HFF-Myc (cell line): ENCODE measurements around the gene PCF11.

Source experiments
- DNase-seq: peaks from one replicate; pipeline ENCODE4 v3.0.0-alpha.2; 2011; ENCODE audit warnings: low read depth; ENCODE audit errors: extremely low read depth
- H3K4me3 ChIP-seq: replicated peaks from 2 replicates; pipeline ENCODE4 v1.5.1; 2011; ENCODE audit warnings: low read depth, mild to moderate bottlenecking, control low read depth, low read length
- TF ChIP-seq, protein P1 (sequence below): IDR thresholded peaks from 2 replicates; pipeline ENCODE4 v1.5.1; 2012; ENCODE audit warnings: mild to moderate bottlenecking, low read depth, low read length, control low read depth; ENCODE audit errors: missing control alignments

Gene PCF11, protein sequence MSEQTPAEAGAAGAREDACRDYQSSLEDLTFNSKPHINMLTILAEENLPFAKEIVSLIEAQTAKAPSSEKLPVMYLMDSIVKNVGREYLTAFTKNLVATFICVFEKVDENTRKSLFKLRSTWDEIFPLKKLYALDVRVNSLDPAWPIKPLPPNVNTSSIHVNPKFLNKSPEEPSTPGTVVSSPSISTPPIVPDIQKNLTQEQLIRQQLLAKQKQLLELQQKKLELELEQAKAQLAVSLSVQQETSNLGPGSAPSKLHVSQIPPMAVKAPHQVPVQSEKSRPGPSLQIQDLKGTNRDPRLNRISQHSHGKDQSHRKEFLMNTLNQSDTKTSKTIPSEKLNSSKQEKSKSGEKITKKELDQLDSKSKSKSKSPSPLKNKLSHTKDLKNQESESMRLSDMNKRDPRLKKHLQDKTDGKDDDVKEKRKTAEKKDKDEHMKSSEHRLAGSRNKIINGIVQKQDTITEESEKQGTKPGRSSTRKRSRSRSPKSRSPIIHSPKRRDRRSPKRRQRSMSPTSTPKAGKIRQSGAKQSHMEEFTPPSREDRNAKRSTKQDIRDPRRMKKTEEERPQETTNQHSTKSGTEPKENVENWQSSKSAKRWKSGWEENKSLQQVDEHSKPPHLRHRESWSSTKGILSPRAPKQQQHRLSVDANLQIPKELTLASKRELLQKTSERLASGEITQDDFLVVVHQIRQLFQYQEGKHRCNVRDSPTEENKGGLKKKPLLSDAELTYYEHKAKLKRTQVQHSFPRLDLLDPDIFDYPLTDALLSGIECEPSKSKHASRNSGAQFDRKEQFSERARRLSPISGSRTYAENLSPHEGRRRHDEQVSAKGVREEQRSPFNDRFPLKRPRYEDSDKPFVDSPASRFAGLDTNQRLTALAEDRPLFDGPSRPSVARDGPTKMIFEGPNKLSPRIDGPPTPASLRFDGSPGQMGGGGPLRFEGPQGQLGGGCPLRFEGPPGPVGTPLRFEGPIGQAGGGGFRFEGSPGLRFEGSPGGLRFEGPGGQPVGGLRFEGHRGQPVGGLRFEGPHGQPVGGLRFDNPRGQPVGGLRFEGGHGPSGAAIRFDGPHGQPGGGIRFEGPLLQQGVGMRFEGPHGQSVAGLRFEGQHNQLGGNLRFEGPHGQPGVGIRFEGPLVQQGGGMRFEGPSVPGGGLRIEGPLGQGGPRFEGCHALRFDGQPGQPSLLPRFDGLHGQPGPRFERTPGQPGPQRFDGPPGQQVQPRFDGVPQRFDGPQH (N-terminal part only)

DNA sequence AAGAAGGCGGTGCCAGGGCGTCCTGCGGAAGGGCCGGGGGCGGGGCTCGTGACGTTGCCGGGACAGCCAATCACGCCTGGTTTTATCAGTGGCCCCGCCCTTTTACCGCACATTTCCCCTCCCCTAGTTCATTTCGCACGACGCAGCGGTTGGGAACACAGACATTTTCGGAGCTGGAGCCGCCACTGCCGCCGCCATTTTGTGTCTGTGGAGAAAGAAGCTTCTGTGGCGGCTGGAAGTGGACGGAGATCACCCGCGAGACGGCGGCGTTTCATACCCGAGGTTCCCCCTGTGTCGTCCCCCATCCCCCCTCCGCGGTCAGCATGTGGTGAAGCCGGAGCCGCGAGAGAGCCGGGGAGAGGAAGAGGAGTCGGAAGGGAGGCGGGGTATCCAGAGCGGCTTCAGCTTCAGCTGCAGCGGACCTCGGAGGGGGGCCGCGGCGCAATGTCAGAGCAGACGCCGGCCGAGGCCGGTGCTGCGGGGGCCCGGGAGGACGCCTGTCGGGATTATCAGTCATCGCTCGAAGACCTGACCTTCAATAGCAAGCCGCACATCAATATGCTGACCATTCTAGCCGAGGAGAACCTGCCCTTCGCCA is at the start of gene PCF11:
PCF11 (plus strand) TSS at position 136 of the 598 bp plus-strand sequence; CDS start at position 445, 309 bp downstream.
- DNase-seq: no peak
- TF ChIP-seq, protein P1, sequence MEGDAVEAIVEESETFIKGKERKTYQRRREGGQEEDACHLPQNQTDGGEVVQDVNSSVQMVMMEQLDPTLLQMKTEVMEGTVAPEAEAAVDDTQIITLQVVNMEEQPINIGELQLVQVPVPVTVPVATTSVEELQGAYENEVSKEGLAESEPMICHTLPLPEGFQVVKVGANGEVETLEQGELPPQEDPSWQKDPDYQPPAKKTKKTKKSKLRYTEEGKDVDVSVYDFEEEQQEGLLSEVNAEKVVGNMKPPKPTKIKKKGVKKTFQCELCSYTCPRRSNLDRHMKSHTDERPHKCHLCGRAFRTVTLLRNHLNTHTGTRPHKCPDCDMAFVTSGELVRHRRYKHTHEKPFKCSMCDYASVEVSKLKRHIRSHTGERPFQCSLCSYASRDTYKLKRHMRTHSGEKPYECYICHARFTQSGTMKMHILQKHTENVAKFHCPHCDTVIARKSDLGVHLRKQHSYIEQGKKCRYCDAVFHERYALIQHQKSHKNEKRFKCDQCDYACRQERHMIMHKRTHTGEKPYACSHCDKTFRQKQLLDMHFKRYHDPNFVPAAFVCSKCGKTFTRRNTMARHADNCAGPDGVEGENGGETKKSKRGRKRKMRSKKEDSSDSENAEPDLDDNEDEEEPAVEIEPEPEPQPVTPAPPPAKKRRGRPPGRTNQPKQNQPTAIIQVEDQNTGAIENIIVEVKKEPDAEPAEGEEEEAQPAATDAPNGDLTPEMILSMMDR: no peak
- H3K4me3 ChIP-seq: peak within 1 kb of the TSS; percentile 99

DNA sequence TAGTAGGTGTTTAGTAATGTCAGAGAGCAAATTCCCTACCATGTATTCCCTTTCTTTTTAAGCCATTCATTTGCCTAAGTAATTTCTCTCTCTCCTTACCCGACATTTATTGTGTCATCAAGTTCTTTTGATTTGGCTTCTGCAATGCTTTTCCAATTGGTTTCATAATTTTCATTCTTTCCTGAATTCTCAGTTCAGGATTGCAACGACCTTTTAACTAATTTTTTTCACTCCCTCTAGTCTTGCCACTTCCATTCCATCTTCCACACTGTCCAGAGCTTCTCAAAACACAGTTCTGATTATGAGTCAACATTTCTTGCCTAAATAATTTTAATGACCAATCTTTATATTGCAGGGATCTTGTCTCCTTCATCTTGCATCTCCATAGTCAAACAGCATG is 44.0 kb upstream of the PCF11 start:
- DNase-seq: no peak
- no peak overlapping the region for H3K4me3 ChIP-seq
- TF ChIP-seq, protein P1: no peak

DNA sequence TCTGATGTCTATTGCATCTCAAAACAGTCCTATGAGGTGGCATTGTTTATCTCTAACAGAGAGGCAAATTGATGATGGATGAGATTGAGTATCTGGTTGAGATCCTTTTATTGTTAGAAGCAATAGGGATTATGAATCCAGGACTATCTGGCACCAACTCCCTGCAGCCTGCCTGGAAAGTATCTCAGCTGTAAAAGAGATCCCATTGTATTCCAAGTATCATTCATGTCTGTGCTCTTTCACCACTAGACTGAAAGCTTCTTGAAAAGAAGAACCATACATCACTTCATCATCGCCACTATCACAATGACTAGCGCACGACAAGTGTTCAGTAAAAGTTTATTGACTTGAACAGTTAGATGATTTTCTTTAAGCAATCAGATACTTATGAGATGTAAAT is 41.9 kb upstream of the PCF11 start:
- TF ChIP-seq, protein P1: no peak
- DNase-seq: no peak
- H3K4me3 ChIP-seq: no peak overlapping the region

DNA sequence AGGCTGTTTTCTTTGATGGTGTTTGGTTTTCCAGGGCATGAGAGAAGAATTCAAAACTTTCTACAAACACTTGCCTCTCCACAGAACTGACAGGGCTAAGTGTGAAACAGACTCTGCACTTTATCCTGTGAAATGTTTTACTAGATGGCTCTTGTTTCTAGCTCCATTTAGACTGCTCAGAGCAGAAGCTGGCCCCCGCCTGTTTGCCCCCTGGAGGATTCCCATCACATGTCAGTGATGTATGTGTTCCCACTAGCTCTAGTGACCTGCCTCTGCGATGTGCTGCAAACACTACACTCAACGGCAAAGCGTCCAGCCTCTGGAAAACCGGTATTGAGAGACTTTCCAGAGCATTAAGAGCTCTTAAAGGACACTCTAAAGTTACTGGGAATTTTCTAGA is 41.4 kb upstream of the PCF11 start:
- TF ChIP-seq, protein P1: no peak
- no peak for DNase-seq
- no peak overlapping the region for H3K4me3 ChIP-seq

DNA sequence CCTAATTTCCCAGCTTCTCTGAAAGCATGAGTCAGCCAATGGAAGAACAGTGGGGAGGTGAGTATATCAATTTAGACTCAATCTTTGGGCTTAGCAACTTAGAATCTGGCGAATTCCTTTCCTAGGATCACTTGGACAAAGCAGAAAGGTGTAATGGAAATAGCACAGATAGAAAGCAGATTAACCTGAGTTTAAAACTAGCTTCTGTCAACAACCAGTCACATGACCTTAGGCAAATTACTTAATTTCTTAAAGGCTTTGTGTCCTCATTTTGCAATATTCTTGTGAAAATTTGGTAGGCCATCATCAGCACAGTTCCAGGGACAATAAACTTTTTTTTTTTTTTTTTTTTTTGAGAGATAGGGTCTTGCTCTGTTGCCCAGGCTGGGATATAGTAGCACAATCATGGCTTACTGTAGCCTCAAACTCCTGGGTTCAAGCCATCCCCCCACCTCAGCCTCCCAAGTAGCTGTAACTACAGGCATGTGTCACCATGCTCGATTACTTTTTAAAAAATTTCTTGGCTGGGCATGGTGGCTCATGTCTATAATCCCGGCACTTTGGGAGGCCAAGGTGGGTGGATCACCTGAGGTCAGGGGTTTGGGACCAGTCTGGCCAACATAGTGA is 40.8 kb upstream of the PCF11 start:
- no peak overlapping the region for H3K4me3 ChIP-seq
- DNase-seq: no peak
- TF ChIP-seq, protein P1: no peak

DNA sequence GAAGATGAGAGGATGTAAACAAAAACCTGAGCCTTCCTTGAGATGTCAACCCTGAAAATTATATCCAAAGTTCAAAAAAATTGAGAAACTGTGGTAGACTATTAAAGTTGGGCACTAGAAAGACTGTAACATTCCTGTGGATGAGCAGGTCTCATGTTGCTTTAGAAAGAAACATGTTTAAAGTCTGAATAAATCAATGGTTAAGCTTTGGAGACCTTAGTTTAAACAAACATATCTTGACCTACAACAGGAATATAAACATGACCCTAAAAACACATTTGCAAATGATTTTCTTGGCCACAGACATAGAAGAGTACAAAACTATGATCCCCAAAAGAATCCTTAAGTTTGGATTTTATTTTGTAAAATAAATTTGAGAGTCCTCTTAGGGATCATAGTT is 38.1 kb upstream of the PCF11 start:
- DNase-seq: no peak
- H3K4me3 ChIP-seq: no peak overlapping the region
- TF ChIP-seq, protein P1: no peak
